IMR-90 (cell line): ENCODE data around the gene NDFIP2.

Experiments
- CEBPB ChIP-seq: IDR thresholded peaks from 2 replicates; pipeline ENCODE4 v1.6.1; 2012; ENCODE audit warnings: low read depth, low read length, improper control_type of control experiment
- CHD1 ChIP-seq: IDR thresholded peaks from 2 replicates; pipeline ENCODE4 v1.6.1; 2012; ENCODE audit warnings: low read depth, low read length, improper control_type of control experiment
- FOS ChIP-seq: fragments of 150-350 bp; IDR thresholded peaks from 2 replicates; pipeline ENCODE4 v1.6.1; 2016; ENCODE audit warnings: low read depth, low read length
- MAFK ChIP-seq: IDR thresholded peaks from 2 replicates; pipeline ENCODE4 v1.6.1; 2012; ENCODE audit warnings: low read depth, low read length, improper control_type of control experiment
- MAZ ChIP-seq: IDR thresholded peaks from 2 replicates; pipeline ENCODE4 v1.6.1; 2012; ENCODE audit warnings: low read depth, mild to moderate bottlenecking, low read length, improper control_type of control experiment, moderate library complexity, borderline replicate concordance
- MXI1 ChIP-seq: IDR thresholded peaks from 2 replicates; pipeline ENCODE4 v1.6.1; 2012; ENCODE audit warnings: low read depth, mild to moderate bottlenecking, low read length, moderate library complexity, borderline replicate concordance
- NFE2L2 ChIP-seq: fragments of 150-350 bp; IDR thresholded peaks from 2 replicates; pipeline ENCODE4 v1.6.1; 2016; ENCODE audit warnings: low read depth, mild to moderate bottlenecking, low read length
- POLR2A ChIP-seq: IDR thresholded peaks from 2 replicates; pipeline ENCODE4 v1.6.1; 2012; ENCODE audit warnings: mild to moderate bottlenecking, low read depth, low read length
- RAD21 ChIP-seq: IDR thresholded peaks from 2 replicates; pipeline ENCODE4 v1.6.1; 2012; ENCODE audit warnings: low read length, improper control_type of control experiment
- RCOR1 ChIP-seq: IDR thresholded peaks from 2 replicates; pipeline ENCODE4 v1.6.1; 2012; ENCODE audit warnings: mild to moderate bottlenecking, low read length, improper control_type of control experiment; ENCODE audit not compliant: insufficient replicate concordance
- TF ChIP-seq, protein P1 (sequence below): conservative IDR thresholded peaks from 2 replicates; pipeline ENCODE4 v1.5.1; 2012; ENCODE audit warnings: mild to moderate bottlenecking, low read depth, low read length, improper control_type of control experiment
- TF ChIP-seq, protein P2 (sequence below): fragments of 150-350 bp; IDR thresholded peaks from 2 replicates; pipeline ENCODE4 v1.6.1; 2017; ENCODE audit warnings: mild to moderate bottlenecking, antibody characterized with exemption, low read length, low read depth

DNA sequence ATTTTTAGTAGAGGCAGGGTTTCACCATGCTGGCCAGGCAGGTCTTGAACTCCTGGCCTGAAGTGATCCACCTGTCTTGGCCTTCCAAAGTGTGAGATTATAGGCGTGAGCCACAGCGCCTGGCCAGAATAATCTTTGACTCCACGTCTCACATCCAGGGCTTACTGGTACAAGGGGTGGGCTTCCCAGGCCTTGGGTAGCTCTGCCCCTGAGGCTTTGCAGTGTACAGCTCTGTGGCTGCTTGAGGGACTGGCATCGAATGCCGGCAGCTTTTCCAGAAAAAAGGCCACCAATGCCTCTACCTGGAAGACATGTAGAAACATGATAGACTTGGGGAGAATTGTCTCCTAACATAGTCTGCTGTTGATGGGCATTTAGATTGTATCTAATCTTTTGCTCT, 57.8 kb downstream of the NDFIP2 start:
- no peak for TF ChIP-seq RAD21
- TF ChIP-seq MAFK: no peak
- TF ChIP-seq, protein P1, sequence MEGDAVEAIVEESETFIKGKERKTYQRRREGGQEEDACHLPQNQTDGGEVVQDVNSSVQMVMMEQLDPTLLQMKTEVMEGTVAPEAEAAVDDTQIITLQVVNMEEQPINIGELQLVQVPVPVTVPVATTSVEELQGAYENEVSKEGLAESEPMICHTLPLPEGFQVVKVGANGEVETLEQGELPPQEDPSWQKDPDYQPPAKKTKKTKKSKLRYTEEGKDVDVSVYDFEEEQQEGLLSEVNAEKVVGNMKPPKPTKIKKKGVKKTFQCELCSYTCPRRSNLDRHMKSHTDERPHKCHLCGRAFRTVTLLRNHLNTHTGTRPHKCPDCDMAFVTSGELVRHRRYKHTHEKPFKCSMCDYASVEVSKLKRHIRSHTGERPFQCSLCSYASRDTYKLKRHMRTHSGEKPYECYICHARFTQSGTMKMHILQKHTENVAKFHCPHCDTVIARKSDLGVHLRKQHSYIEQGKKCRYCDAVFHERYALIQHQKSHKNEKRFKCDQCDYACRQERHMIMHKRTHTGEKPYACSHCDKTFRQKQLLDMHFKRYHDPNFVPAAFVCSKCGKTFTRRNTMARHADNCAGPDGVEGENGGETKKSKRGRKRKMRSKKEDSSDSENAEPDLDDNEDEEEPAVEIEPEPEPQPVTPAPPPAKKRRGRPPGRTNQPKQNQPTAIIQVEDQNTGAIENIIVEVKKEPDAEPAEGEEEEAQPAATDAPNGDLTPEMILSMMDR: no peak
- TF ChIP-seq CEBPB: no peak
- no peak for TF ChIP-seq CHD1
- TF ChIP-seq, protein P2, sequence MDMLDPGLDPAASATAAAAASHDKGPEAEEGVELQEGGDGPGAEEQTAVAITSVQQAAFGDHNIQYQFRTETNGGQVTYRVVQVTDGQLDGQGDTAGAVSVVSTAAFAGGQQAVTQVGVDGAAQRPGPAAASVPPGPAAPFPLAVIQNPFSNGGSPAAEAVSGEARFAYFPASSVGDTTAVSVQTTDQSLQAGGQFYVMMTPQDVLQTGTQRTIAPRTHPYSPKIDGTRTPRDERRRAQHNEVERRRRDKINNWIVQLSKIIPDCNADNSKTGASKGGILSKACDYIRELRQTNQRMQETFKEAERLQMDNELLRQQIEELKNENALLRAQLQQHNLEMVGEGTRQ: no peak
- no peak for TF ChIP-seq FOS
- TF ChIP-seq NFE2L2: no peak
- TF ChIP-seq RCOR1: no peak
- no peak for TF ChIP-seq POLR2A
- TF ChIP-seq MAZ: no peak
- TF ChIP-seq MXI1: no peak
